NCI-H146 (cell line): Measurements from ENCODE around the gene ZNF33B.
"Not testable (repeated sequence)": the region's sequence is repeated elsewhere in the genome, so short reads cannot be mapped to it uniquely, and the experiment has no call there.

Source experiments
- DNase-seq: peaks from one replicate; lab custom pipeline; 2025; lab: John Stamatoyannopoulos, UW

ZNF33B gene

GRCh38 chr10:42615419-42615818 lies 23.0 kb downstream of the ZNF33B start:
- DNase-seq = no peak

GRCh38 chr10:42609872-42610271 lies 28.5 kb downstream of the ZNF33B start:
- DNase-seq = no peak

GRCh38 chr10:42598249-42598873 lies 40.0 kb downstream of the ZNF33B start:
- no peak for DNase-seq

GRCh38 chr10:42596196-42596595 lies 42.2 kb downstream of the ZNF33B start:
- no peak for DNase-seq

- DNase-seq = no peak
Observed at GRCh38 chr10:42594246-42594650, 44.1 kb downstream of the ZNF33B start.

GRCh38 chr10:42593284-42593683 lies 45.1 kb downstream of the ZNF33B start:
- no peak for DNase-seq

GRCh38 chr10:42583828-42584227 lies 54.5 kb downstream of the ZNF33B start:
- no peak for DNase-seq

GRCh38 chr10:42578019-42578418 lies 60.4 kb downstream of the ZNF33B start:
- DNase-seq = no peak

- DNase-seq = no peak
Observed at GRCh38 chr10:42576338-42576737, 62.0 kb downstream of the ZNF33B start.

GRCh38 chr10:42574336-42574735 lies 64.0 kb downstream of the ZNF33B start:
- DNase-seq = no peak

- no peak for DNase-seq
Observed at GRCh38 chr10:42556931-42557330, 81.4 kb downstream of the ZNF33B start.

GRCh38 chr10:42553576-42553975 lies 84.8 kb downstream of the ZNF33B start:
- DNase-seq = not testable (repeated sequence)

- no peak for DNase-seq
Observed at GRCh38 chr10:42553064-42553407, 85.3 kb downstream of the ZNF33B start.

- DNase-seq = peak; percentile 97
Observed at GRCh38 chr10:42552188-42553063, 85.9 kb downstream of the ZNF33B start.

- DNase-seq = no peak
Observed at GRCh38 chr10:42551582-42552187, 86.7 kb downstream of the ZNF33B start.

- no peak for DNase-seq
Observed at GRCh38 chr10:42549851-42550250, 88.5 kb downstream of the ZNF33B start.

- no peak for DNase-seq
Observed at GRCh38 chr10:42548254-42548653, 90.1 kb downstream of the ZNF33B start.

- DNase-seq = no peak
Observed at GRCh38 chr10:42544945-42545344, 93.4 kb downstream of the ZNF33B start.

- no peak for DNase-seq
Observed at GRCh38 chr10:42543840-42544372, 94.5 kb downstream of the ZNF33B start.
